ENCODE data around the gene BCAR3.

GRCh38 chr1:93588955-93589354 is 92.7 kb downstream of the BCAR3 start:
- TF ChIP-seq EP300 (IDR thresholded peaks at IDR 0.05; ENCODE audit: borderline replicate concordance) = no peak
- TF ChIP-seq ZBTB7A (IDR thresholded peaks at IDR 0.05; ENCODE audit: low read depth) = no peak
- no peak for TF ChIP-seq MAX (IDR thresholded peaks at IDR 0.05)
- TF ChIP-seq CREB1 (IDR thresholded peaks at IDR 0.05; ENCODE audit: low read depth) = no peak
- TF ChIP-seq RAD21 (IDR thresholded peaks at IDR 0.05; ENCODE audit: low read depth) = no peak
- no peak for TF ChIP-seq USF1 (IDR thresholded peaks at IDR 0.05)
- TF ChIP-seq EGR1 (IDR thresholded peaks at IDR 0.05) = no peak
- no peak for TF ChIP-seq REST (IDR thresholded peaks at IDR 0.05; ENCODE audit: low read depth)
- TF ChIP-seq FOXM1 (IDR thresholded peaks at IDR 0.05; ENCODE audit: borderline replicate concordance, low read depth) = no peak
